ENCODE results near the gene COX7A2. TPM values are rescaled to one million over a fixed set of nuclear protein-coding genes. Genes with fewer than 3 reads are reported as not detected.
A peak's percentile ranks its signal among the peaks of the same experiment; 100 is the strongest.

Gene COX7A2
- polyA plus RNA-seq, 2 donors: 393 to 531 TPM

- Histone ChIP-seq H3K4me3 (ENCODE audit: low read depth in 1 of 2, low read length in 2 of 2) (peak overlapping the region; percentile 61 to 64), H3K27me3 (ENCODE audit: control insufficient read depth in 1 of 2, insufficient read depth in 2 of 2, low read length in 2 of 2) (peaks cover 0 to 15% of the 10 kb centered on the region in 2 donors), H3K27ac (ENCODE audit: low read depth in 2 of 2, low read length in 1 of 2) (peak overlapping the region; percentile 82 to 87), H3K4me1 (ENCODE audit: control insufficient read depth in 2 of 2, insufficient read depth in 2 of 2, low read length in 1 of 2) (peaks cover 6 to 10% of the 10 kb centered on the region in 2 donors), H3K36me3 (ENCODE audit: control insufficient read depth in 2 of 2, insufficient read depth in 2 of 2, low read length in 1 of 2) (no peaks in the 10 kb centered on the region), H3K9me3 (ENCODE audit: control insufficient read depth in 2 of 2, insufficient read depth in 1 of 2, low read depth in 1 of 2, low read length in 1 of 2) (no peaks in the 10 kb centered on the region)
- WGBS, 2 donors: 2 to 3% methylated on average over 35 of the region's 35 CpGs
These were observed 39.2 kb downstream of the COX7A2 start for GRCh38 chr6:75204217-75204958.

- Histone ChIP-seq H3K27me3 (ENCODE audit: control insufficient read depth in 1 of 2, insufficient read depth in 2 of 2, low read length in 2 of 2) (peaks cover 0 to 15% of the 10 kb centered on the region in 2 donors), H3K9me3 (ENCODE audit: control insufficient read depth in 2 of 2, insufficient read depth in 1 of 2, low read depth in 1 of 2, low read length in 1 of 2) (no peaks in the 10 kb centered on the region), H3K36me3 (ENCODE audit: control insufficient read depth in 2 of 2, insufficient read depth in 2 of 2, low read length in 1 of 2) (no peaks in the 10 kb centered on the region), H3K27ac (ENCODE audit: low read depth in 2 of 2, low read length in 1 of 2) (peak overlapping the region; percentile 42 to 49), H3K4me1 (ENCODE audit: control insufficient read depth in 2 of 2, insufficient read depth in 2 of 2, low read length in 1 of 2) (peaks cover 6 to 10% of the 10 kb centered on the region in 2 donors), H3K4me3 (ENCODE audit: low read depth in 1 of 2, low read length in 2 of 2) (no peak overlapping the region)
- WGBS, 2 donors: 15 to 22% methylated on average over 5 of the region's 5 CpGs
These were observed 39.9 kb downstream of the COX7A2 start for GRCh38 chr6:75203721-75204120.

- Histone ChIP-seq H3K9me3 (ENCODE audit: control insufficient read depth in 2 of 2, insufficient read depth in 1 of 2, low read depth in 1 of 2, low read length in 1 of 2) (no peaks in the 10 kb centered on the region), H3K4me3 (ENCODE audit: low read depth in 1 of 2, low read length in 2 of 2) (peak overlapping the region in 1 of 2 donors; percentile 27)
These were observed 40.9 kb downstream of the COX7A2 start for GRCh38 chr6:75202676-75203131.

GRCh38 chr6:75201901-75202672 is 41.5 kb downstream of the COX7A2 start:
- 18 to 25% methylated on average over 46 of the region's 46 CpGs for WGBS, 2 donors
- no peaks in the 10 kb centered on the region for H3K9me3 ChIP-seq (ENCODE audit: control insufficient read depth in 2 of 2, insufficient read depth in 1 of 2, low read depth in 1 of 2, low read length in 1 of 2)
- peak overlapping the region; percentile 52 to 67 for H3K27ac ChIP-seq (ENCODE audit: low read depth in 2 of 2, low read length in 1 of 2)
- peak overlapping the region; percentile 25 to 27 for H3K4me3 ChIP-seq (ENCODE audit: low read depth in 1 of 2, low read length in 2 of 2)
- no peaks in the 10 kb centered on the region for H3K36me3 ChIP-seq (ENCODE audit: control insufficient read depth in 2 of 2, insufficient read depth in 2 of 2, low read length in 1 of 2)
- H3K4me1 ChIP-seq (ENCODE audit: control insufficient read depth in 2 of 2, insufficient read depth in 2 of 2, low read length in 1 of 2): peaks cover 2 to 10% of the 10 kb centered on the region in 2 donors
- peaks cover 0 to 15% of the 10 kb centered on the region in 2 donors for H3K27me3 ChIP-seq (ENCODE audit: control insufficient read depth in 1 of 2, insufficient read depth in 2 of 2, low read length in 2 of 2)

More at GRCh38 chr6:75202676-75203131, 40.9 kb downstream of the COX7A2 start:
- 61 to 65% methylated on average over 12 of the region's 12 CpGs for WGBS, 2 donors
- H3K27ac ChIP-seq (ENCODE audit: low read depth in 2 of 2, low read length in 1 of 2): peak overlapping the region in 1 of 2 donors; percentile 67
- peaks cover 0 to 15% of the 10 kb centered on the region in 2 donors for H3K27me3 ChIP-seq (ENCODE audit: control insufficient read depth in 1 of 2, insufficient read depth in 2 of 2, low read length in 2 of 2)
- H3K4me1 ChIP-seq (ENCODE audit: control insufficient read depth in 2 of 2, insufficient read depth in 2 of 2, low read length in 1 of 2): peaks cover 4 to 10% of the 10 kb centered on the region in 2 donors
- H3K36me3 ChIP-seq (ENCODE audit: control insufficient read depth in 2 of 2, insufficient read depth in 2 of 2, low read length in 1 of 2): no peaks in the 10 kb centered on the region

GRCh38 chr6:75201021-75201420 is 42.6 kb downstream of the COX7A2 start:
- WGBS, 2 donors: 41 to 43% methylated on average over 1 of the region's 1 CpG
- Histone ChIP-seq H3K27me3 (ENCODE audit: control insufficient read depth in 1 of 2, insufficient read depth in 2 of 2, low read length in 2 of 2) (peaks cover 0 to 5% of the 10 kb centered on the region in 2 donors), H3K27ac (ENCODE audit: low read depth in 2 of 2, low read length in 1 of 2) (no peak overlapping the region), H3K36me3 (ENCODE audit: control insufficient read depth in 2 of 2, insufficient read depth in 2 of 2, low read length in 1 of 2) (no peaks in the 10 kb centered on the region), H3K4me1 (ENCODE audit: control insufficient read depth in 2 of 2, insufficient read depth in 2 of 2, low read length in 1 of 2) (peaks cover under 1 to 10% of the 10 kb centered on the region in 2 donors), H3K9me3 (ENCODE audit: control insufficient read depth in 2 of 2, insufficient read depth in 1 of 2, low read depth in 1 of 2, low read length in 1 of 2) (no peaks in the 10 kb centered on the region), H3K4me3 (ENCODE audit: low read depth in 1 of 2, low read length in 2 of 2) (no peak overlapping the region)

- peaks cover 0 to 7% of the 10 kb centered on the region in 2 donors for H3K4me1 ChIP-seq (ENCODE audit: control insufficient read depth in 2 of 2, insufficient read depth in 2 of 2, low read length in 1 of 2)
- H3K27ac ChIP-seq (ENCODE audit: low read depth in 2 of 2, low read length in 1 of 2): no peak overlapping the region
- H3K4me3 ChIP-seq (ENCODE audit: low read depth in 1 of 2, low read length in 2 of 2): no peak overlapping the region
- no peaks in the 10 kb centered on the region for H3K27me3 ChIP-seq (ENCODE audit: control insufficient read depth in 1 of 2, insufficient read depth in 2 of 2, low read length in 2 of 2)
- no peaks in the 10 kb centered on the region for H3K9me3 ChIP-seq (ENCODE audit: control insufficient read depth in 2 of 2, insufficient read depth in 1 of 2, low read depth in 1 of 2, low read length in 1 of 2)
- H3K36me3 ChIP-seq (ENCODE audit: control insufficient read depth in 2 of 2, insufficient read depth in 2 of 2, low read length in 1 of 2): no peaks in the 10 kb centered on the region
- 73 to 74% methylated on average over 3 of the region's 3 CpGs for WGBS, 2 donors
These were observed 43.7 kb downstream of the COX7A2 start for GRCh38 chr6:75199889-75200288.

GRCh38 chr6:75196081-75196687 is 47.4 kb downstream of the COX7A2 start:
- H3K27me3 ChIP-seq (ENCODE audit: control insufficient read depth in 1 of 2, insufficient read depth in 2 of 2, low read length in 2 of 2): no peaks in the 10 kb centered on the region
- H3K4me1 ChIP-seq (ENCODE audit: control insufficient read depth in 2 of 2, insufficient read depth in 2 of 2, low read length in 1 of 2): no peaks in the 10 kb centered on the region
- no peak overlapping the region for H3K27ac ChIP-seq (ENCODE audit: low read depth in 2 of 2, low read length in 1 of 2)
- H3K9me3 ChIP-seq (ENCODE audit: control insufficient read depth in 2 of 2, insufficient read depth in 1 of 2, low read depth in 1 of 2, low read length in 1 of 2): no peaks in the 10 kb centered on the region
- no peaks in the 10 kb centered on the region for H3K36me3 ChIP-seq (ENCODE audit: control insufficient read depth in 2 of 2, insufficient read depth in 2 of 2, low read length in 1 of 2)
- 26 to 34% methylated on average over 2 of the region's 2 CpGs for WGBS, 2 donors
- H3K4me3 ChIP-seq (ENCODE audit: low read depth in 1 of 2, low read length in 2 of 2): no peak overlapping the region

GRCh38 chr6:75188221-75188925 is 55.2 kb downstream of the COX7A2 start:
- no peaks in the 10 kb centered on the region for H3K27me3 ChIP-seq (ENCODE audit: control insufficient read depth in 1 of 2, insufficient read depth in 2 of 2, low read length in 2 of 2)
- no peak overlapping the region for H3K4me3 ChIP-seq (ENCODE audit: low read depth in 1 of 2, low read length in 2 of 2)
- no peaks in the 10 kb centered on the region for H3K4me1 ChIP-seq (ENCODE audit: control insufficient read depth in 2 of 2, insufficient read depth in 2 of 2, low read length in 1 of 2)
- H3K9me3 ChIP-seq (ENCODE audit: control insufficient read depth in 2 of 2, insufficient read depth in 1 of 2, low read depth in 1 of 2, low read length in 1 of 2): no peaks in the 10 kb centered on the region
- WGBS, 2 donors: 67% methylated on average over 3 of the region's 3 CpGs
- H3K36me3 ChIP-seq (ENCODE audit: control insufficient read depth in 2 of 2, insufficient read depth in 2 of 2, low read length in 1 of 2): no peaks in the 10 kb centered on the region
- H3K27ac ChIP-seq (ENCODE audit: low read depth in 2 of 2, low read length in 1 of 2): no peak overlapping the region
